Femur (tissue), 1 donor: Measurements from ENCODE around the gene POLR3C.
A peak's percentile ranks its signal among the peaks of the same experiment; 100 is the strongest.
"Not testable (repeated sequence)": the region's sequence is repeated elsewhere in the genome, so short reads cannot be mapped to it uniquely, and the experiment has no call there.

Source experiments
- DNase-seq: peaks from one replicate; pipeline ENCODE4 v3.0.0-alpha.2; 2017

The POLR3C gene, protein sequence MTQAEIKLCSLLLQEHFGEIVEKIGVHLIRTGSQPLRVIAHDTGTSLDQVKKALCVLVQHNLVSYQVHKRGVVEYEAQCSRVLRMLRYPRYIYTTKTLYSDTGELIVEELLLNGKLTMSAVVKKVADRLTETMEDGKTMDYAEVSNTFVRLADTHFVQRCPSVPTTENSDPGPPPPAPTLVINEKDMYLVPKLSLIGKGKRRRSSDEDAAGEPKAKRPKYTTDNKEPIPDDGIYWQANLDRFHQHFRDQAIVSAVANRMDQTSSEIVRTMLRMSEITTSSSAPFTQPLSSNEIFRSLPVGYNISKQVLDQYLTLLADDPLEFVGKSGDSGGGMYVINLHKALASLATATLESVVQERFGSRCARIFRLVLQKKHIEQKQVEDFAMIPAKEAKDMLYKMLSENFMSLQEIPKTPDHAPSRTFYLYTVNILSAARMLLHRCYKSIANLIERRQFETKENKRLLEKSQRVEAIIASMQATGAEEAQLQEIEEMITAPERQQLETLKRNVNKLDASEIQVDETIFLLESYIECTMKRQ

GRCh38 chr1:145823565-145824498 lies at the start of gene POLR3C, which contains the start of gene RNF115:
Gene POLR3C, plus strand, starts transcription at chr1:145824200. Its CDS starts 1,577 bp downstream, at chr1:145825777.
Gene RNF115, minus strand, starts transcription at chr1:145824095. Its CDS starts 222 bp downstream, at chr1:145823873.
- DNase-seq, result peak; percentile 95

DNA sequence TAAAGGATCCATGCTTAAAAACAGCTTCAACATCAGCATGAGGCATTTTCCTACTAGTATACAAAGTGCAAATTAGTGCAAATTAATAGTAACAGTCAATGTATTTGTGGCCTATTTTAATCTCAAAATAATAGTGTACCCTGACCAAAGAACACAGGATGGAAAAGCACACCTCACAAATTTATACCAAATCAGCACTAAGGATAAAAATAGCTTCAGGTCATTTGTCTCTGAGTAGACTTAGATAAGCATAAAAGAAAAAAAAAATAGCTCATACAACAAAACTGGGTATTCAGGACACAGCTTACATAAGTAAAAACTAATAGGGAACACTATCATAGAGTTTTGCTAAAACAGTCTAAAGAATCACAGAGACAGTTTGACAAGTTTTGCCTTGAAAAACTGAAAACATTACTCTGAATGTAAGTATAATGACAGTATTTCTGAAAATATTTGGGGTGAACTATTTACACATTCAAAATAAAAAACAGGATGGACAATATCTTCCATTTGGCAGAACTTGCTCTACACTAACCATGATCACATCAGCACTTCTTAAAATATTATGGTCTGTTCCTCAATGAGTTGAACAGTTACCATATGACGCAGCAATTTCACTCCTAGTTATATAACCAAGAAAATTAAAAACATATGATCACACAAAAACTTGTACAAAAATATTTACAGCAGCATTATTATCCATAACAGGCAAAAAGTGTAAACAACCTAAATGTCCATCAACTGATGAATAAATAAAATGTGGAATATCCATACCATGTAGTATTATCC lies 46.4 kb upstream of the POLR3C start:
- no peak for DNase-seq

GRCh38 chr1:145778146-145778540 lies 45.9 kb upstream of the POLR3C start:
- no peak for DNase-seq

GRCh38 chr1:145782272-145783099 lies 41.5 kb upstream of the POLR3C start:
- DNase-seq, result no peak

DNA sequence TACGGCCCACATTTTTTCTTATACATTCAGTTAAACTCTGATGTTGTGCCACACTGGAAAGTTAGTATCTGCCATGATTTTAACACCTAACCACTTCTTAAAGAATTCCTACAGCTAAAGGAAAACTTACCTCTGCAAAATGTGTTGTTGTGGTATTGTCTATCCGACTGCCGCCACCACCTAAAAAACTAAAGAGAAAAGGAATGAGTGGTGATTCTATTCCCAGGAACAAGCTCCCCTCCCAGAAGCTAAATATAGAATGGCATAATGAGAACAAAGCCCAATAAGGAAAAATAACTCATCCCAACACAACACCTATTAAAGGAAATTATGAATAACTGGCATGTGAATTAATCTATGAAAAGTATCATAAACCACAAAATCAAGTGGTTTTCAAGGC lies 39.6 kb upstream of the POLR3C start:
- DNase-seq, result no peak

GRCh38 chr1:145785547-145785946 lies 38.5 kb upstream of the POLR3C start:
- no peak for DNase-seq

DNA sequence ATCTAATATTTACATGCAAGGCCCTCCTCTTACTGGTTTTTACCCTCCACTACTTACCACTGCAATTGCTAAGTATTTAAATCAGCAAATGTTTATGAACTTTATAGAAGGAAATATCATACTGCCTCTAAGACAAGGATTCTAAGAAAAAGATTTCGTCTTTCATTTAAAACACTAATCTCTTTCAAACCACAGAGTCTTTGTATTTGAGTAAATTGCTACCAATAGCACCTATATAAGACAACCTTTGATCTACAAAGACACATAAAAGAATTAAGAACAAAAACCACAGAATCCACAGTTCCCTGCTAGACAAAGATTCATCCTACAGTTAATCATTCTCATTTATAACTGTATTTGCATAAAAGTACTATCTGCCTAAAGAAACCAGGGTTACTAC lies 37.7 kb upstream of the POLR3C start:
- DNase-seq, result no peak

- DNase-seq, result no peak
Observed at GRCh38 chr1:145788580-145788979, 35.4 kb upstream of the POLR3C start.

DNA sequence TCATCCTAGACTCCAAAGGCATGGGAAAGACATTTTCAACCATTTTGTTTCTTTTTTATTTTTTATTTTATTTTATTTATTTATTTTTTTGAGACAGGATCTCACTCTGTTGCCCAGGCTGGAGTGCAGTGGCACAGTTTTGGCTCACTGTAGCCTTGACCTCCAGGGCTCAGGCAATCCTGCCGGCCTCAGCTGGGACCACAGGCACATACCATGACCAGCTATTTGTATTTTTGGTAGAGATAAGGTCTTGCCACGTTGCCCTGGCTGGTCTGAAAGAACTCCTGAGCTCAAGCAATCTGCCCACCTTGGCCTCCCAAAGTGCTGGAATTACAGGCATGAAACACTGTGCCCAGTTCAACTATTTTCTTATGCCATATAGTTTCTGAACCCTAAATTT lies 32.1 kb upstream of the POLR3C start:
- not testable (repeated sequence) for DNase-seq

DNA sequence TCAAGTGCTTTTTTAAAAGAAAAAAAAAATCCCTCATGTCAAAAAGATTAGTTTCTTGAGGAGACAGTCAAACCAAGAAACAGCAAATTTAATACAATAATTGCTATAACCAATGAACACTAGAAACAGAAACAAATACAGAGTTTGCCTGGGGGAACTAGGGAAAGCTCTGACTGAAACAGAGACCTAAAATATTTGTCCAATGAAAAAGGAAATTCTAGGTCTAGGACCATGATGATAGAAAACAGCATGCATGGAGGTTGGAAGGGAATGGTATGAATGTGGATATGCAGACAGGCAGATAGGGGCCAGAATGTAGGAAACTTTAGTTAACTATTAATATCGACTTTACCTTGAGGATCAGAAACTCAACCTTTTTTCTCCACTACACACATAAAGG lies 31.5 kb upstream of the POLR3C start:
- DNase-seq, result no peak

DNA sequence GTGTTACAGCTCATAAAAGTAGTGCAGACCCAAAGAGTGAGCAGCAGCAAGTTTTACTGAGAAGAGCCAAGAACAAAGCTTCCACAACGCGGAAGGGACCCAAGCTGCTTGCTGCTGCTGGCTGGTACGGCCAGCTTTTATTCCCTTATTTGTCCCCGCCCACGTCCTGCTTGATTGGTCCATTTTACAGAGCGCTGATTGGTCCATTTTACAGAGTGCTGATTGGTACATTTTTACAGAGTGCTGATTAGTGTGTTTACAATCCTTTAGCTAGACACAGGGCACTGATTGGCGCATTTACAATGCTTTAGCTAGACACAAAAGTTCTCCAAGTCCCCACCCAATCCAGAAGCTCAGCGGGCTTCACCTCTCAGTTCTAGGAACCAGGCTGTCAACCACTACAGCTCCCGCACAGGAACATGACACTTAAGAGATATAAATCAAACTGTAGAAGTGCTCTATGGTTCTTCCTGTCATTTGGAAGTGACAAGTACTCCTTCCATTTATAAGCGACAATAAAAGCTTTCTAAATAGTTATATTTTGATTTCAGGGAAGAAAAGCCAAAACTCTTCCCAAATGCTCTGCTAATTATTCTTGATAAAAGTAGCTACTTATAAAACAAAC lies 28.6 kb upstream of the POLR3C start:
- DNase-seq, result no peak

- no peak for DNase-seq
Observed at GRCh38 chr1:145796753-145797152, 27.2 kb upstream of the POLR3C start.

DNA sequence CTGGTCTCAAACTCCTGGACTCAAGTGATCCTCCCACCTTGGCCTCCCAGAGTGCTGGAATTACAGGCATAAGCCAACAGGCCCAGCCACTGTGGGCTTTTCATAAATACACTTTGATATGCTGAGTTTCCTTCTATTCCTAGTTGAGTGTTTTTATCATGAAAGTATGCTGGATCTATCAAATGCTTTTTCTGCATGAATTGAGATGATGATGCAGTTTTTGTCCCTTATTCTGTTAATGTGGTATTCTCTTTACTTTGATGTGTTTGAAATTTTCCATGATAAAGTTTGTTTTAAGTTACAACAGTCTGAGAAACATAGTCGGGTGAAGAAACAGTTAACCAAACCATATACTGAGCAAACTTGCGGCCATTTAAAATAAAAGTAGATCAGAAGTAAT lies 24.2 kb upstream of the POLR3C start:
- no peak for DNase-seq

GRCh38 chr1:145804235-145805045 lies 19.6 kb upstream of the POLR3C start:
- no peak for DNase-seq

- DNase-seq, result no peak
Observed at GRCh38 chr1:145805057-145805456, 18.9 kb upstream of the POLR3C start.

DNA sequence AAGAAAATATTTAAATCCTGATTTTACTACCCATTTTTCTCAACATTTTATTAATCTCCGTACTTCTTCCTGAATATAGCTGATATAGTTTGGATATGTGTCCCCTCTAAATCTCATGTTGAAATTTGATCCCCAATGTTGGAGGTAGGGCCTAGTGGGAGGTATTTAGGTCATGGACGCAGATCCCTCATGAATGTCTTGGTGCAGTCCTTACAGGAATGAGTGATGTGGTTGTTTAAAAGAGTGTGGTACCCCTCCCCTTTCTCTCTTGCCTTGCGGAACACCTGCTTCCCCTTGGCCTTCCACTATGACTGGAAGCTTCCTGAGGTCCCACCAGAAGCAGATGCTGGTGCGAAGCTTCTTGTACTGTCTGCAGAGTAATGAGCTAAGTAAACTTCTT lies 17.6 kb upstream of the POLR3C start:
- no peak for DNase-seq

DNA sequence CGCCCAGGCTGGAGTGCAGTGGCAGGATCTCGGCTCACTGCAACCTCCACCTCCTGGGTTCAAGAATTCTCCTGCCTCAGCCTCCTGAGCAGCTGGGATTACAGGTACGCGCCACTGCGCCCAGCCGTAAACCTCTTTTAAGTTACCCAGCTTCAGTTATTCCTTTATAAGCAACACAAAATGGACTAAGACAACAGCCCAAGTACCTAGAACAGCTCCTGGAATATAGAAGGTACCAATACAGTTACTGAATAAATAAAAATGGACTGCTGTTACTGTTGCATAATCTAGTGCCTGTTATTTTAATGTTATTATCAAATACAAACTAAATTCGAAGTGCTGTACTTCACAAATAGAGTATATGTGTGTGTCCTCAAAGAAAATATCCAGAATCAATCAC lies 17.2 kb upstream of the POLR3C start:
- DNase-seq, result no peak

DNA sequence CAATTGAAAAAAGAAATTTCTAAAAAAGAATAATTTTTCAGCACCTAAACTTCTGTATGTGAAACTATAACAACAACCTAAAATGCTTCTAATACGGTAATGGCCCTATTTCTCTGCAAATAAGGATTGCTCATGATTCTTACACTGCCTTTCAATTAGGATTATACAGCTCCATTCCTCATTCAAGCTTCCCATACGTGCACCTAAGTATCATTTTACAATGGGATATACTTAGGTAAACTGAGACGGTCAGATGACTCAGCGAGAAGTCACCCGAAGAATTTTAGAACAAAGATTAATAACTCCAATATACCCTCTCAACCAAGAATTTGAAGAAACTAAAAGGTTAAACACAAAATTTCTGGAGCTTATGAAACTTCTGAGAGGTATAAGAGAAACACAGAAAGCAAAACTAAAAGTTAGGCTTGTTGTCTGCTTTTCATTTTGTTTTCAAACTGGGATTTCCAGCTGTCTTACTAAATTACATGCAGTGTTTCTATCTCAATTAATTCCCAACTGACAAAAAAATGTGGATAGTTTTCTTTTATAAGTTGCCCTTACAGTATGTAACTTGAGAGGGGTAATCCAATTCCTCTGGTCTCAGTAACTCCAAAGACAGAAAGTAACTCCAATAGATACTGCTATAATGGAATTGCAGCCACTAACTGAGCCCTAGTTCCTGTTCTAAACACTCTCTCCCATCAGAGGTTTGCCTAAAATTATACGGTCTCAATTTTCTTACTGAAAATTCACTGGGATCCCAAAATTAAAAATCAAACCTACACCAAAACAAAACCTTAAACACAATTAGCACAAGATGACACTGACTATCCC lies 10.8 kb upstream of the POLR3C start:
- not testable (repeated sequence) for DNase-seq

- DNase-seq, result not testable (repeated sequence)
Observed at GRCh38 chr1:145818095-145818494, 5.9 kb upstream of the POLR3C start.
